ENCODE measurements around the gene SSH2.

DNA sequence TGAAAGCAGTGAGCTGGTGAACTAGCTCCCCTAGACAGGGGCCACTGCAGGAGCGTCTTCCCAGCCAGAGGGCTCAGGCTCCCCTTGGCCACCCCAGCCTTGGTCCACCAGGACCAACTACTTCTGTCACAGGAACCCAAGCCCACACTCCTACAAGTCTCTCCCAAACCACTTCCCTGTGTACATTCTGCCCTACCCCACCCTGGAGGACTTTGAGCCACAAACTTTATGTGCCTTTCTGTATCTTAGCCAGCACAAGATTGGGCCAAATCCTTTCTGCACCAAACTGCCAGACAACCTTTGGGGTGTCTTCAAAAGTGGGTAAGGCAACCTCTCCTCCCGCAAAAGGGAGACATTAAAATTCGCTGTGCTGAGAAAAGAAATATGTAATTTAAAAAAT is 43.0 kb upstream of the SSH2 start:
- TF ChIP-seq CTCF (tag by site-specific recombination; IDR thresholded peaks at IDR 0.05), result no peak
- TF ChIP-seq, protein P1, sequence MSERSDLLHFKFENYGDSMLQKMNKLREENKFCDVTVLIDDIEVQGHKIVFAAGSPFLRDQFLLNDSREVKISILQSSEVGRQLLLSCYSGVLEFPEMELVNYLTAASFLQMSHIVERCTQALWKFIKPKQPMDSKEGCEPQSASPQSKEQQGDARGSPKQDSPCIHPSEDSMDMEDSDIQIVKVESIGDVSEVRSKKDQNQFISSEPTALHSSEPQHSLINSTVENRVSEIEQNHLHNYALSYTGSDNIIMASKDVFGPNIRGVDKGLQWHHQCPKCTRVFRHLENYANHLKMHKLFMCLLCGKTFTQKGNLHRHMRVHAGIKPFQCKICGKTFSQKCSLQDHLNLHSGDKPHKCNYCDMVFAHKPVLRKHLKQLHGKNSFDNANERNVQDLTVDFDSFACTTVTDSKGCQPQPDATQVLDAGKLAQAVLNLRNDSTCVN (tag by site-specific recombination; optimal IDR thresholded peaks at IDR 0.05), result no peak
- TF ChIP-seq ZNF37A (tag by site-specific recombination; IDR thresholded peaks at IDR 0.05), result no peak
- TF ChIP-seq ZNF121 (tag by site-specific recombination; IDR thresholded peaks at IDR 0.05), result no peak
- TF ChIP-seq SETDB1 (IDR thresholded peaks at IDR 0.05; ENCODE audit: insufficient read length, low read length), result no peak
- TF ChIP-seq ZNF791 (tag by site-specific recombination; IDR thresholded peaks at IDR 0.05), result no peak
- TF ChIP-seq HOXC10 (CRISPR knock-in tag; IDR thresholded peaks at IDR 0.05), result no peak
- TF ChIP-seq, protein P2, sequence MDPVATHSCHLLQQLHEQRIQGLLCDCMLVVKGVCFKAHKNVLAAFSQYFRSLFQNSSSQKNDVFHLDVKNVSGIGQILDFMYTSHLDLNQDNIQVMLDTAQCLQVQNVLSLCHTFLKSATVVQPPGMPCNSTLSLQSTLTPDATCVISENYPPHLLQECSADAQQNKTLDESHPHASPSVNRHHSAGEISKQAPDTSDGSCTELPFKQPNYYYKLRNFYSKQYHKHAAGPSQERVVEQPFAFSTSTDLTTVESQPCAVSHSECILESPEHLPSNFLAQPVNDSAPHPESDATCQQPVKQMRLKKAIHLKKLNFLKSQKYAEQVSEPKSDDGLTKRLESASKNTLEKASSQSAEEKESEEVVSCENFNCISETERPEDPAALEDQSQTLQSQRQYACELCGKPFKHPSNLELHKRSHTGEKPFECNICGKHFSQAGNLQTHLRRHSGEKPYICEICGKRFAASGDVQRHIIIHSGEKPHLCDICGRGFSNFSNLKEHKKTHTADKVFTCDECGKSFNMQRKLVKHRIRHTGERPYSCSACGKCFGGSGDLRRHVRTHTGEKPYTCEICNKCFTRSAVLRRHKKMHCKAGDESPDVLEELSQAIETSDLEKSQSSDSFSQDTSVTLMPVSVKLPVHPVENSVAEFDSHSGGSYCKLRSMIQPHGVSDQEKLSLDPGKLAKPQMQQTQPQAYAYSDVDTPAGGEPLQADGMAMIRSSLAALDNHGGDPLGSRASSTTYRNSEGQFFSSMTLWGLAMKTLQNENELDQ (tag by site-specific recombination; IDR thresholded peaks at IDR 0.05; ENCODE audit: low read depth), result no peak
- TF ChIP-seq YY1 (tag by site-specific recombination; IDR thresholded peaks at IDR 0.05), result no peak
- no peak for TF ChIP-seq ZNF175 (tag by site-specific recombination; IDR thresholded peaks at IDR 0.05)
- TF ChIP-seq, protein P3, sequence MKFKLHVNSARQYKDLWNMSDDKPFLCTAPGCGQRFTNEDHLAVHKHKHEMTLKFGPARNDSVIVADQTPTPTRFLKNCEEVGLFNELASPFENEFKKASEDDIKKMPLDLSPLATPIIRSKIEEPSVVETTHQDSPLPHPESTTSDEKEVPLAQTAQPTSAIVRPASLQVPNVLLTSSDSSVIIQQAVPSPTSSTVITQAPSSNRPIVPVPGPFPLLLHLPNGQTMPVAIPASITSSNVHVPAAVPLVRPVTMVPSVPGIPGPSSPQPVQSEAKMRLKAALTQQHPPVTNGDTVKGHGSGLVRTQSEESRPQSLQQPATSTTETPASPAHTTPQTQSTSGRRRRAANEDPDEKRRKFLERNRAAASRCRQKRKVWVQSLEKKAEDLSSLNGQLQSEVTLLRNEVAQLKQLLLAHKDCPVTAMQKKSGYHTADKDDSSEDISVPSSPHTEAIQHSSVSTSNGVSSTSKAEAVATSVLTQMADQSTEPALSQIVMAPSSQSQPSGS (tag by site-specific recombination; IDR thresholded peaks at IDR 0.05; ENCODE audit: low read depth), result no peak
- TF ChIP-seq, protein P4, sequence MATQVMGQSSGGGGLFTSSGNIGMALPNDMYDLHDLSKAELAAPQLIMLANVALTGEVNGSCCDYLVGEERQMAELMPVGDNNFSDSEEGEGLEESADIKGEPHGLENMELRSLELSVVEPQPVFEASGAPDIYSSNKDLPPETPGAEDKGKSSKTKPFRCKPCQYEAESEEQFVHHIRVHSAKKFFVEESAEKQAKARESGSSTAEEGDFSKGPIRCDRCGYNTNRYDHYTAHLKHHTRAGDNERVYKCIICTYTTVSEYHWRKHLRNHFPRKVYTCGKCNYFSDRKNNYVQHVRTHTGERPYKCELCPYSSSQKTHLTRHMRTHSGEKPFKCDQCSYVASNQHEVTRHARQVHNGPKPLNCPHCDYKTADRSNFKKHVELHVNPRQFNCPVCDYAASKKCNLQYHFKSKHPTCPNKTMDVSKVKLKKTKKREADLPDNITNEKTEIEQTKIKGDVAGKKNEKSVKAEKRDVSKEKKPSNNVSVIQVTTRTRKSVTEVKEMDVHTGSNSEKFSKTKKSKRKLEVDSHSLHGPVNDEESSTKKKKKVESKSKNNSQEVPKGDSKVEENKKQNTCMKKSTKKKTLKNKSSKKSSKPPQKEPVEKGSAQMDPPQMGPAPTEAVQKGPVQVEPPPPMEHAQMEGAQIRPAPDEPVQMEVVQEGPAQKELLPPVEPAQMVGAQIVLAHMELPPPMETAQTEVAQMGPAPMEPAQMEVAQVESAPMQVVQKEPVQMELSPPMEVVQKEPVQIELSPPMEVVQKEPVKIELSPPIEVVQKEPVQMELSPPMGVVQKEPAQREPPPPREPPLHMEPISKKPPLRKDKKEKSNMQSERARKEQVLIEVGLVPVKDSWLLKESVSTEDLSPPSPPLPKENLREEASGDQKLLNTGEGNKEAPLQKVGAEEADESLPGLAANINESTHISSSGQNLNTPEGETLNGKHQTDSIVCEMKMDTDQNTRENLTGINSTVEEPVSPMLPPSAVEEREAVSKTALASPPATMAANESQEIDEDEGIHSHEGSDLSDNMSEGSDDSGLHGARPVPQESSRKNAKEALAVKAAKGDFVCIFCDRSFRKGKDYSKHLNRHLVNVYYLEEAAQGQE (tag by site-specific recombination; IDR thresholded peaks at IDR 0.05), result no peak
- no peak for TF ChIP-seq ZBTB48 (tag by site-specific recombination; IDR thresholded peaks at IDR 0.05)
- TF ChIP-seq ZBTB8A (tag by site-specific recombination; IDR thresholded peaks at IDR 0.05), result no peak

Data from HEK293 (cell line).